Large intestine (tissue), 12 donors: ENCODE measurements around the gene AUH. TPM values are rescaled to one million over a fixed set of nuclear protein-coding genes. Genes with fewer than 3 reads are reported as not detected.

ENCODE experiments used
- DNase-seq, 2 donors: peaks; one replicate each; pipeline versions ENCODE4 v3.0.0 to v3.0.0-alpha.2; 2013
- H3K27ac ChIP-seq: one replicate; pipeline ENCODE4 v1.5.1; 2013; ENCODE audit warnings: low read length
- H3K27me3 ChIP-seq: 2 replicates; pipeline ENCODE4 v1.6.1; 2013; ENCODE audit warnings: low read length; ENCODE audit not compliant: control insufficient read depth, insufficient read depth
- H3K36me3 ChIP-seq: 2 replicates; pipeline ENCODE4 v1.6.1; 2013; ENCODE audit warnings: low read length; ENCODE audit not compliant: control insufficient read depth, insufficient read depth
- H3K4me1 ChIP-seq: one replicate; pipeline ENCODE4 v1.6.1; 2013; ENCODE audit warnings: low read length; ENCODE audit not compliant: control insufficient read depth, insufficient read depth
- H3K4me3 ChIP-seq: one replicate; pipeline ENCODE4 v1.5.1; 2013; ENCODE audit warnings: low read length
- H3K9me3 ChIP-seq: one replicate; pipeline ENCODE4 v1.6.1; 2013; ENCODE audit warnings: mild to moderate bottlenecking, low read depth, low read length, moderate library complexity; ENCODE audit not compliant: control insufficient read depth
- whole genome bisulfite sequencing: methylation state at CpG from one replicate; pipeline ENCODE4 v1.1.5; 2013; ENCODE audit warnings: low lambda C conversion rate; ENCODE audit not compliant: insufficient coverage; 5-methylcytosine and 5-hydroxymethylcytosine counted together
- long read RNA-seq, 11 donors: transcript quantifications; one replicate each; lab custom pipeline, GENCODE V29; 2026
- polyA plus RNA-seq: library from polyadenylated mRNA; unstranded; fragments of 120-200 nt; gene quantifications from one replicate; pipeline ENCODE4 v1.2.1, GENCODE V29; 2013

AUH gene
- polyA plus RNA-seq, result 29.6 TPM
- long read RNA-seq, donor 1, partial matches to known transcripts, result 6 of 9 reads
- long read RNA-seq, donor 1, other reads (novel, unspliced or antisense), result 0 of 9 reads
- long read RNA-seq, donor 2, transcript AUH-202 (10 exons, 1,577 nt), result major isoform, 9 of 16 reads
- long read RNA-seq, donor 2, partial matches to known transcripts, result 7 of 16 reads
- long read RNA-seq, donor 2, other reads (novel, unspliced or antisense), result 0 of 16 reads
- long read RNA-seq, donor 3, result 0 reads
- long read RNA-seq, donor 4, partial matches to known transcripts, result 0 of 1 reads
- long read RNA-seq, donor 4, other reads (novel, unspliced or antisense), result 0 of 1 reads
- long read RNA-seq, donor 5, transcript AUH-202 (10 exons, 1,577 nt), result major isoform, 9 of 9 reads
- long read RNA-seq, donor 5, partial matches to known transcripts, result 0 of 9 reads
- long read RNA-seq, donor 5, other reads (novel, unspliced or antisense), result 0 of 9 reads
- long read RNA-seq, donor 6, transcript AUH-202 (10 exons, 1,577 nt), result major isoform, 10 of 10 reads
- long read RNA-seq, donor 6, partial matches to known transcripts, result 0 of 10 reads
- long read RNA-seq, donor 6, other reads (novel, unspliced or antisense), result 0 of 10 reads
- long read RNA-seq, donor 7, partial matches to known transcripts, result 5 of 8 reads
- long read RNA-seq, donor 7, other reads (novel, unspliced or antisense), result 0 of 8 reads
- long read RNA-seq, donor 8, transcript AUH-202 (10 exons, 1,577 nt), result major isoform, 6 of 12 reads
- long read RNA-seq, donor 8, partial matches to known transcripts, result 6 of 12 reads
- long read RNA-seq, donor 8, other reads (novel, unspliced or antisense), result 0 of 12 reads
- long read RNA-seq, donor 9, transcript AUH-202 (10 exons, 1,577 nt), result major isoform, 6 of 11 reads
- long read RNA-seq, donor 9, partial matches to known transcripts, result 5 of 11 reads
- long read RNA-seq, donor 9, other reads (novel, unspliced or antisense), result 0 of 11 reads
- long read RNA-seq, donor 10, transcript AUH-202 (10 exons, 1,577 nt), result major isoform, 9 of 9 reads
- long read RNA-seq, donor 10, partial matches to known transcripts, result 0 of 9 reads
- long read RNA-seq, donor 10, other reads (novel, unspliced or antisense), result 0 of 9 reads
- long read RNA-seq, donor 11, transcript AUH-202 (10 exons, 1,577 nt), result major isoform, 7 of 7 reads
- long read RNA-seq, donor 11, partial matches to known transcripts, result 0 of 7 reads
- long read RNA-seq, donor 11, other reads (novel, unspliced or antisense), result 0 of 7 reads

GRCh38 chr9:91361291-91362050, at the start of gene AUH:
AUH (minus strand) TSS chr9:91361918; CDS start chr9:91361889, 29 bp downstream.
- Histone ChIP-seq H3K36me3 (peaks cover 5% of the 10 kb centered on the region), H3K9me3 (no peaks in the 10 kb centered on the region), H3K27me3 (no peaks in the 10 kb centered on the region), H3K4me3 (peak within 1 kb of the TSS; percentile 81), H3K27ac (peak within 1 kb of the TSS; percentile 74), H3K4me1 (peaks cover 8% of the 10 kb centered on the region)
- WGBS, result no CpG with 5 or more reads among the region's 82 CpGs
- peak; percentile 86 to 89 for DNase-seq

GRCh38 chr9:91411096-91411771, 49.5 kb upstream of the AUH start:
- WGBS, result 57% methylated on average over 3 of the region's 5 CpGs
- Histone ChIP-seq H3K4me3 (no peak overlapping the region), H3K27ac (no peak overlapping the region)

GRCh38 chr9:91410161-91410560, 48.4 kb upstream of the AUH start:
- H3K9me3 ChIP-seq, result no peaks in the 10 kb centered on the region
- H3K27me3 ChIP-seq, result no peaks in the 10 kb centered on the region
- H3K4me1 ChIP-seq, result no peaks in the 10 kb centered on the region
- peaks cover 27% of the 10 kb centered on the region for H3K36me3 ChIP-seq
- H3K4me3 ChIP-seq, result no peak overlapping the region
- H3K27ac ChIP-seq, result no peak overlapping the region
- WGBS, result 96% methylated on average over 5 of the region's 12 CpGs
- no peak for DNase-seq

More at GRCh38 chr9:91411096-91411771, 49.5 kb upstream of the AUH start:
- Histone ChIP-seq H3K9me3 (no peaks in the 10 kb centered on the region), H3K4me1 (peaks cover 3% of the 10 kb centered on the region), H3K36me3 (peaks cover 27% of the 10 kb centered on the region), H3K27me3 (no peaks in the 10 kb centered on the region)
- DNase-seq, result no peak

- Histone ChIP-seq H3K9me3 (no peaks in the 10 kb centered on the region), H3K27me3 (no peaks in the 10 kb centered on the region)
- no CpG with 5 or more reads among the region's 1 CpG for WGBS
These were observed 46.8 kb upstream of the AUH start for GRCh38 chr9:91408475-91408874.

GRCh38 chr9:91407580-91408318, 46.0 kb upstream of the AUH start:
- Histone ChIP-seq H3K27me3 (no peaks in the 10 kb centered on the region), H3K4me1 (peaks cover 2% of the 10 kb centered on the region), H3K27ac (no peak overlapping the region), H3K9me3 (no peaks in the 10 kb centered on the region), H3K36me3 (peaks cover 27% of the 10 kb centered on the region), H3K4me3 (no peak overlapping the region)
- no peak for DNase-seq
- WGBS, result 93% methylated on average over 3 of the region's 12 CpGs

More at GRCh38 chr9:91408475-91408874, 46.8 kb upstream of the AUH start:
- no peak overlapping the region for H3K27ac ChIP-seq
- no peak for DNase-seq
- H3K36me3 ChIP-seq, result peaks cover 27% of the 10 kb centered on the region
- H3K4me3 ChIP-seq, result no peak overlapping the region
- peaks cover under 1% of the 10 kb centered on the region for H3K4me1 ChIP-seq

GRCh38 chr9:91405343-91406077, 43.8 kb upstream of the AUH start:
- Histone ChIP-seq H3K36me3 (peaks cover 25% of the 10 kb centered on the region), H3K27ac (no peak overlapping the region), H3K27me3 (no peaks in the 10 kb centered on the region), H3K4me1 (peaks cover 2% of the 10 kb centered on the region), H3K4me3 (no peak overlapping the region), H3K9me3 (no peaks in the 10 kb centered on the region)
- DNase-seq, result no peak
- WGBS, result 100% methylated on average over 1 of the region's 25 CpGs

- 87% methylated on average over 3 of the region's 14 CpGs for WGBS
- peaks cover 2% of the 10 kb centered on the region for H3K4me1 ChIP-seq
- no peaks in the 10 kb centered on the region for H3K9me3 ChIP-seq
- no peak overlapping the region for H3K27ac ChIP-seq
- H3K36me3 ChIP-seq, result peaks cover 8% of the 10 kb centered on the region
- no peak for DNase-seq
- no peak overlapping the region for H3K4me3 ChIP-seq
- H3K27me3 ChIP-seq, result no peaks in the 10 kb centered on the region
These were observed 42.2 kb upstream of the AUH start for GRCh38 chr9:91403665-91404543.

- Histone ChIP-seq H3K4me3 (no peak overlapping the region), H3K4me1 (peaks cover 5% of the 10 kb centered on the region), H3K27ac (no peak overlapping the region), H3K27me3 (no peaks in the 10 kb centered on the region), H3K36me3 (no peaks in the 10 kb centered on the region), H3K9me3 (no peaks in the 10 kb centered on the region)
- 100% methylated on average over 1 of the region's 3 CpGs for WGBS
- DNase-seq, result no peak
These were observed 37.2 kb upstream of the AUH start for GRCh38 chr9:91398926-91399325.
